Measurements from ENCODE around the gene ARFGAP3.
"Not testable (repeated sequence)": the region's sequence is repeated elsewhere in the genome, so short reads cannot be mapped to it uniquely, and the experiment has no call there.

The ARFGAP3 gene

DNA sequence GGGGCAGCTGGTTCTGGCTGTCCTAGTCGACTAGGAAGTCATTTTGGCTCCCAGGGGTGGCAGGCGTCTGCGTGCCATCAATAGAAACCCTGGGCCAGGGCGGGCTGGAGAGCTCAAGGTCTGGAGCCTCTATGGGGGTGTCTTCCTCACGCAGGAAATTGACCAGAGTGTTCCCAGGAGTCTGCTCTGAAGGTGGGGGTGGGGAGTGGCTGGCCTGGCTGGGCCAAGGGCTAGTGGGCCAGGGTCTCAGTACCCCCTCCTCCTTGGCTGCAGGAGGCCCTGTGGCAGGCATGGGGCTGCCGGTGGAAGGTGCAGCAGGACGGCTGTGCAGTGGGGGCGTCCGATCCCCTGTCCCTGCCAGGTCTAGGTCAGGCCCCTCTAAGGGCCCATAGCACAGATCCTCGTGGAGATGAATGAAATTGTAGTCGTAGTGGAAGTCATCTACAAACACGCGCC is 64.6 kb downstream of the ARFGAP3 start:
- no peak for DNase-seq

- no peak for DNase-seq
Observed at GRCh38 chr22:42791721-42792452, 65.2 kb downstream of the ARFGAP3 start.

GRCh38 chr22:42788466-42788865 is 68.6 kb downstream of the ARFGAP3 start:
- DNase-seq = no peak

DNA sequence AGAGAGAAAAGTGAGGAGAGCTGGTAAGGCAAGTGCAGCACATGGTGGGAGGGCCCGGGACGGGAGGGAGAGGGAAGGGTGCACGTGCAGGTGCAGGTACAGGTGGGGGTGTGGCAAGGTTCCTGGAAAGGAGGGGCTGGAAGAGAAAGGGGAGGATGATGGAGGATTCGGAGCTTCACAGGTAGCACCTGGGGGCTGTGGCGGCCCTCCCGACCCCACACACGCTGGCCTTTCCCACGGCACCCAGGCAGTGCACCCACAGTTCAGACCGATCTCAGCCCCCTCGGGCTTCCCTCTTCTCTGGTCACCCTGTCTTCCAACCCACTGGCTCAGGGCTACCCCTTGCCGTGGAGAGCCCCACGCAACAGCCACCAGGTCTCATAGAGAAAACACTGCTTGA is 69.1 kb downstream of the ARFGAP3 start:
- DNase-seq = no peak

- DNase-seq = no peak
Observed at GRCh38 chr22:42787357-42787736, 69.7 kb downstream of the ARFGAP3 start.

- no peak for DNase-seq
Observed at GRCh38 chr22:42786606-42787356, 70.3 kb downstream of the ARFGAP3 start.

GRCh38 chr22:42785706-42786499 is 71.2 kb downstream of the ARFGAP3 start:
- DNase-seq = no peak

GRCh38 chr22:42782306-42782705 is 74.8 kb downstream of the ARFGAP3 start:
- not testable (repeated sequence) for DNase-seq

GRCh38 chr22:42780070-42780540 is 77.0 kb downstream of the ARFGAP3 start:
- DNase-seq = peak in 1 of 2 experiments; percentile 77

DNA sequence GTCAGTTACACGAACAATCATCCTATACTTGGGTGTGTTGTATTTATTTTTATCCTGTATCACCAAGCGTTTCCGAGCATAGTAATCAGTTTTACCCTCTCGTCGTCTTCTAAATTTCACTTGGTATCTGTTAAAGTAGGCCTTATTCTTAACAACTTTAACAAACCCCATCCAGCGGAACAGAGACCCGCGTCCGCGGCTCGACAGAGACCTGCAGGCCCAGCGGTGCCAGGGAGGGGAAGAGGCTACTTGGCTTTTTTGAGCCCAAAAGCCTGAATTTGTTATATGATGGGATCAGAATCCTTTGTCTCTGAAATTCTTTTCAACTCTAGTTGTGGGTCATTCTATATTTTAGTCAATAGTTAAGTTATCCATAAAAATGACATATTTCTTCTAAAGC is 79.9 kb downstream of the ARFGAP3 start:
- DNase-seq = no peak

- DNase-seq = no peak
Observed at GRCh38 chr22:42773167-42773566, 83.9 kb downstream of the ARFGAP3 start.

DNA sequence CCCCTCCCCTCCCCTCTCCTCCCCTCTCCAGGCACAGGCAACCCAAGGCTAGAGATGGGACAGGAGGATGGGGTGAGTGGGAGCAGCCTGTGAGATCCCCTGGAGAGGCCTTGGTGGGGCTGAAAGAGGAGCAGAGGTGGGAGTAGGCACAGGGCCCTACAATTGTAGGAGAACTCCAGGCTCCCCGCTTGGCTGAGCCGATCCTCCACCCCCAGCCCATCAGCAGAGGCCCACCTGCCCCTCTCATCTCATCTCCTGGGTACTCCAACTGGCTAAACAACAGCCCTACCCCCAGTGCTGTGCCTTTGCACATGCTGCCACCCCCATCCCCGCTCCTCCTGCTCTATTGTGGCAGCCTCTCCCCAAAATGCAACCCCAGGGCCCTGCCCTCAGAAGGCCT is 84.4 kb downstream of the ARFGAP3 start:
- DNase-seq = no peak

DNA sequence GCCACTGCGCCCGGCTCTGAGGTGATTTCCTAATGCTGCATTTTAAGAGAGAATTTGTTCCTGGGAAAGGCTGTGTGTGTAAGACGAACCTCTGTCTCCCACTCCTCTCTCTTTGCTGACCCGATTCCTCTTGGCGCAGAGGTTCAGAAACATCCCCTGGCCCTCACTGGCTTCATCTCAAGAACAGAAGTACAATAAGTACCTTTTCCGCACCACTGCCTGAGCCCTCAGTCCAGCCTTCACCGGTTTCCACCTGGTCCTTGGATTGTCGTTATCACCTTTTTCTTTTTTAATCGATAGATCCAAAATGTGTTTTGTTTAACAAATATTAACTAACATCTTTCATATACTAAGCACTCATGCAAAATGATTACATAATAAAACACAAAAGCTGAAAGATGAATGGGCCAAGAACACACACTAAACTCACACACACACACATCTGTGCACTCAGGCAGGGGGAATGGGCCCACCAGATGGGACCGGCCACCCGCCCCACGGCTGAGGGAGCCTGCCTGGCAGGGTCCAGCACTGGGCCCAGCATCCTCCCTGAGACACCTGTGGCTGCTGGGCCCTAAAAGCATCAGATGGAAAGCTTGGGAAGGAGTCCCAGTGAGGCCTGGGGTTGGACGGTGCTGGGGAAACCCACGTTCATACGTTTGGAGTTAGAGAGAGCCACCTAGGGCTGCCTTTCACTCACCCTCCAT is 86.0 kb downstream of the ARFGAP3 start:
- no peak for DNase-seq

- DNase-seq = no peak
Observed at GRCh38 chr22:42770448-42770726, 86.7 kb downstream of the ARFGAP3 start.

DNA sequence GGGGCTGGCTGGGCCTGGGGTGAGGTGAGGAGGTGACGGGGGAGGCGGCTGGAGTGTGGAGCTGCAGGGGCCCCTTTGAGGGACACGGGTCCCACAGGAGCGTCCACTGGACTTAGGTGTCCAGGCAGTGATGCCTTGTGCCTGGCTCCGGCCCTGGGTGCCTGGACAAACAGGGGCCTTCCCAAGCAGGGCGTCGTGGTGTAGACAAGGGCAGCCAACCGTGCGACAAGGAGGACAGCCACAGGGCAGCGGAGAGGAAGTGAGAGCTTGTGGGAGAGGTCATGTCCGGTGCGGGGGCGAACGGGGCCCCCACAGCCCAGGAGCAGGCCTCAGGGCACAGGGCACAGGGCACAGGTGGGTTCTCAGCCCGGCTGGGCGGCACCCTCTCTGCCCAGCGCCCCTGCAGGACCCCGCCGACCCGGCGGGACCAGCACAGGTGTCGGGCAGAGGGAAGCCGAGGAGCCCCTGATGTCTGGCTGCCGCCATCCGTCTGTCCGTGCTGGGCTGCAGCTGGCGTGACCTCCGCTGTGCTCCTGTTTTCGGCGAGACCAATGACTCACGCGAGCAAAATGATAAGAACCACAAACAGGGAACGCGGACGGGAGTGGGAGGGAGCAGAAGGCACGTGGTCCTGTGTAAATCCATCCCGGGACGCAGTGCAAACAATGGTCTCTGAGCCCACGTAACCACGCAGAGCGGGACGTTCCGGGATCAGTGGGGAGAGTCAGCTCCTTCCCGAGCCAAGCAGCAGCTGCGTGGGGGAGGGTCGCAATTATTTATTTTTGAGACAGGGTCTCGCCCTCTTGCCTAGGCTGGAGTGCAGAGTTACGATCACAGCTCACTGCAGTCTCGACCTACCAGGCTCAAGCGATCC is 87.3 kb downstream of the ARFGAP3 start:
- no peak for DNase-seq

DNA sequence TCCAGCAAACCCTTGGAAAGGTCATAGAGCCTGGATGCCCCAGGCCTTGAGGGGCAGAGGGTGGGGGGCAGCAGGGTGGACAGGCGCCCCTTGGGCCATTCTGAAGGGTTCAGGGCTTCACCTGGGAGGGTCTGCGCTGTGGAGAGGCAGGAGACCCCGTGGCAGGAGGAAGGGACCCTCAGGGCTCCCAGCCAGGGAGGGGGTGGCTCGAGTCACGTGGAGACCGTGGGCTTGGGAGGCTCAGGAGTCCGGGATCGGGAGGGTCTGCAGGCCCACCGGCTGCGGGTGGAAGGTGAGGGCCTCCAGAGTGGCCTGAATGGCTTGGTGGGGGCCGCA is 87.9 kb downstream of the ARFGAP3 start:
- no peak for DNase-seq

DNA sequence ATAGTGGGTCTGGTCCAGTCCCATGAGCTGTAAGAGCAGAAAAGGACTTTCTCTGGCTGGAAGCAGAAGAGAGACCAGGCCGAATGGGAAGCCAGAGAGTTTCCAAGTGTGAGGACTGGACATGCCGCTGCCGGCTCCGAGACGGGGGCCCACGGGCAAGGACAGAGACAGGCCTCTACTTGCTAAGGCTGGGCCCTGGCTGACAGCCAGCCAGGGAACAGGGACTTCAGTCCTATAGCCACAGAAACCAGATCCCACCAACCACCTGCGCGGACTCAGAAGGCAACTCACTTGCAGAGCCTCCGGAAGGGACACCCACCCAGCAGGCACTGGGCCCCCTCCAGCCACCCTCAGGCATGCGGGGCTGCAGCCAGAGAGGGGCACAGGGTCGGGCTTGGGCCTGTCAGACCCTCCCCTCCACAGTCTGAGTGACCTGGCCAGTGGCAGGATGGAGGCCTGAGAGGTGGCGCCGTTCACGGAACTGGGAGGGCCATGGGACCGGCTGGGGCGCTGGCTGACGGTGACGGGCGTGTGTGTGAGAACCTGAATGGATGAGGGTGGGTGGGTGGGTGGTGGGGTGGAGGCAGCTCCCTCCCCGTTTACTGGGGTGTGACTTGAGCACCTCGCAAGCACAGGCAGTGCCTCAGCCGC is 88.6 kb downstream of the ARFGAP3 start:
- DNase-seq = no peak

GRCh38 chr22:42766860-42767259 is 90.2 kb downstream of the ARFGAP3 start:
- no peak for DNase-seq

DNA sequence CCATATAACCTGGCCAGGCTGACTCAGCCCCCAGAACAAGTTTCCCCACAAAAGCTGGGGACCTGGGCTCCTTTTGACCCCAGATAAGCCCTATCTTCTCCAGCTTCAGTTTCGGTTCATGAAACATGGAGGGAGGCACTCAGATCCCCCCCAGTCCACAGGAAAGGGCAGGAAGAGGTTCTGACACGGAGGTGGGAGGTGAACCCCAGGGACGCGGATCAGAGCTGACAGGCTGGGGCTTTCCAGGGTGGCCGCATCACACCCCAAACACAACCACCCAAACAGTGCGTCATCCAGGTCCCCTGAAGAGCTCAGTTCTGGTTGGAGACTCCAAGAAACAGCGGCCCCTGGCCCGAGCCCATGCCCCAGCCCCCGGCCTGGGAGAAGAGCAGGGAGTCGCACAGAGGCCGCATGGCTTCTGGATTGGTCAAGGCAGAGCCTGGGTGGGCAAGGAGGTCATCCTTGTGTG is 92.1 kb downstream of the ARFGAP3 start:
- no peak for DNase-seq

DNA sequence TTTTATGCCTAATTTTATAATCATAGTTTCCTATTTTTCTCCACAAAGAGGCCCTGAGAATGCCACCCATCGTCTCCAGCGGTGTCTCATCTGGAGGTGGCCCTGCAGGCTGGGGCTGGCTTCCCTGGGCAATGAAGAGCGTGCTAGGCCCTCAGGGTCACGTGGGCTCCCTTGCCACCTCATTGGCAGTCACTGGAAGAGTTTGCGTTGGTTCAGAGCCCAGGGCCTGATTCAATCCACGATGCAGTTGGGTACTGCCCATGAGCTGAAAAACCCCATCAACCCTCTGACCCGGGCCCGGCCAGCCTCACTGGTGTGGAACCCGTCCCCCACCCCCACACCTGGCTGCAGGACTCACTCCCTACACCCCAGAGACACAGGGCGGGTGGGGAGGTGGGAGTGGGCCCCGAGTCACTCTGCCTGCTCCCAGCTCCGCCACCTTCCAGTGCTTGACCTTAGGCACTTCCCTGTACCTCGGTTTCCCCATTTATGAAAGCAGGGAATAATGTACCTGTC is 93.0 kb downstream of the ARFGAP3 start:
- no peak for DNase-seq

Measured in cerebellar nuclear complex (tissue), 1 donor.